A673 (cell line): ENCODE measurements around the gene FASTK. TPM values are rescaled to one million over a fixed set of nuclear protein-coding genes. Genes with fewer than 3 reads are reported as not detected.

ENCODE experiments used
- BruUV-seq: library from RNA; stranded (reverse); fragments of 400-500 nt; replicated peaks from 2 replicates; lab custom pipeline; 2021; lab: Mats Ljungman, UMichigan
- CTCF ChIA-PET: fragments of 300-600 bp; sonication (Branson Sonifier 250); formaldehyde crosslinking; loops from one replicate; lab custom pipeline; 2022; ENCODE audit warnings: antibody characterized with exemption; lab: Charles Lee
- POLR2A ChIA-PET: fragments of 300-600 bp; sonication (Branson Sonifier 250); formaldehyde crosslinking; loops from one replicate; lab custom pipeline; 2022; ENCODE audit warnings: antibody characterized with exemption; ENCODE audit not compliant: low non-redundant PET; lab: Charles Lee
- DNase-seq: peaks from one replicate; pipeline ENCODE4 v3.0.0-alpha.2; 2015; ENCODE audit warnings: low spot score
- H3K27ac ChIP-seq: fragments of 200-600 bp; sonication (generic); 2 replicates; pipeline ENCODE4 v1.5.1; 2016; ENCODE audit warnings: mixed run types, low read depth, mild to moderate bottlenecking, mixed read lengths, antibody characterized with exemption, low read length; ENCODE audit not compliant: poor library complexity, severe bottlenecking
- H3K27me3 ChIP-seq: fragments of 200-600 bp; sonication (generic); replicated peaks from 2 replicates; pipeline ENCODE4 v1.6.1; 2017; ENCODE audit warnings: mixed run types, low read depth, mild to moderate bottlenecking, mixed read lengths, antibody characterized with exemption, low read length; ENCODE audit not compliant: insufficient read depth, poor library complexity
- H3K36me3 ChIP-seq: fragments of 200-600 bp; sonication (generic); 2 replicates; pipeline ENCODE4 v1.6.1; 2016; ENCODE audit warnings: mixed run types, mild to moderate bottlenecking, mixed read lengths, antibody characterized with exemption, low read length; ENCODE audit not compliant: insufficient read depth, poor library complexity, severe bottlenecking
- H3K4me1 ChIP-seq: fragments of 200-600 bp; sonication (generic); 2 replicates; pipeline ENCODE4 v1.6.1; 2017; ENCODE audit warnings: mixed run types, mild to moderate bottlenecking, mixed read lengths, antibody characterized with exemption, low read length; ENCODE audit not compliant: insufficient read depth, poor library complexity, severe bottlenecking
- H3K4me3 ChIP-seq: fragments of 200-600 bp; sonication (generic); 2 replicates; pipeline ENCODE4 v1.5.1; 2016; ENCODE audit warnings: low read depth, mixed run types, mild to moderate bottlenecking, mixed read lengths, low read length; ENCODE audit not compliant: poor library complexity, severe bottlenecking
- H3K9me3 ChIP-seq: fragments of 200-600 bp; sonication (generic); 2 replicates; pipeline ENCODE4 v1.6.1; 2016; ENCODE audit warnings: mixed run types, low read depth, mild to moderate bottlenecking, mixed read lengths, antibody characterized with exemption, low read length; ENCODE audit not compliant: poor library complexity, severe bottlenecking
- CTCF ChIP-seq: fragments of 300-800, 200-600 bp; sonication (generic); conservative IDR thresholded peaks from 2 replicates; pipeline ENCODE4 v1.5.1; 2017; ENCODE audit warnings: low read depth, mild to moderate bottlenecking, antibody characterized with exemption, low read length, moderate library complexity, mixed read lengths
- EZH2 ChIP-seq: fragments of 200-600 bp; sonication (generic); IDR thresholded peaks from 2 replicates; pipeline ENCODE4 v1.6.1; 2017; ENCODE audit warnings: borderline replicate concordance, low read depth, mild to moderate bottlenecking, mixed read lengths, antibody characterized with exemption, low read length; ENCODE audit not compliant: poor library complexity, severe bottlenecking
- intact Hi-C: fragments of 100-400 bp; cut with micrococcal nuclease; formaldehyde crosslinking; loops from one replicate; pipeline ENCODE4 v1.10.0; 2022; ENCODE audit not compliant: unreplicated experiment
- total RNA-seq: library from RNA; stranded (reverse); gene quantifications from 2 replicates; pipeline ENCODE4 v1.2.3, GENCODE V29; 2021

The FASTK gene
- total RNA-seq, 1 experiment from 2014 or later, result 80.5 TPM

DNA sequence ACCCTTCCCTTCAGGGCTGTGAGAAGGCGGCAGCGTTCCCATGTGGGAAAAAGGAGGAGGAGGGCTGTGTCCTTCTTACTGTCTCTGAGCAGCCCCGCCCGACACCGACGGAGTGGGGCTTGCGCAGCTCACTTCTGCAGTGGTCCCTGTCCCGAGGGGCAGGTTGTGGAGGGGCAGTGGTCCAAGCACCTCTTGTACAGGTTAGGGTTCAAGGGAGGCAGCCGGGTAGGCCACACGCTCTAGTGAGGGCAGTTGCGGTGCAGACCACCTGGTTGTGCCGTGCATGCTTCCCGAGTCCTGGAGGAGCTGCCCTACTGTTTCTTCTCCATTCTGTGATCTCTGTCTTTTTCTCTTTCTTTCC, 38.4 kb upstream of the FASTK start:
- TF ChIP-seq EZH2, result no peak
- no peak for TF ChIP-seq CTCF
- CTCF ChIA-PET, result no interaction called here
- Histone ChIP-seq H3K27me3 (no peaks in the 10 kb centered on the region), H3K4me1 (peaks cover 12% of the 10 kb centered on the region), H3K27ac (no peak overlapping the region), H3K9me3 (no peaks in the 10 kb centered on the region), H3K36me3 (peaks cover 34% of the 10 kb centered on the region), H3K4me3 (no peak overlapping the region)
- no TSS peak for BruUV-seq
- POLR2A ChIA-PET, result no interaction called here
- DNase-seq, result no peak
- intact Hi-C loops, result loop anchor here (10.0 kb wide), 1 partner anchor 224 kb away; no protein-coding TSS in a partner anchor

- no peaks in the 10 kb centered on the region for H3K27me3 ChIP-seq
- H3K4me1 ChIP-seq, result peaks cover 18% of the 10 kb centered on the region
- BruUV-seq, result no TSS peak
- TF ChIP-seq CTCF, result no peak
- TF ChIP-seq EZH2, result no peak
- intact Hi-C loops, result loop anchor here (10.0 kb wide), 1 partner anchor 224 kb away; no protein-coding TSS in a partner anchor
- no peak for DNase-seq
- H3K36me3 ChIP-seq, result peaks cover 27% of the 10 kb centered on the region
- ChIA-PET POLR2A (no interaction called here), CTCF (no interaction called here)
- H3K27ac ChIP-seq, result no peak overlapping the region
- H3K9me3 ChIP-seq, result no peaks in the 10 kb centered on the region
- no peak overlapping the region for H3K4me3 ChIP-seq
These were observed 37.8 kb upstream of the FASTK start for GRCh38 chr7:151118108-151119054.

DNA sequence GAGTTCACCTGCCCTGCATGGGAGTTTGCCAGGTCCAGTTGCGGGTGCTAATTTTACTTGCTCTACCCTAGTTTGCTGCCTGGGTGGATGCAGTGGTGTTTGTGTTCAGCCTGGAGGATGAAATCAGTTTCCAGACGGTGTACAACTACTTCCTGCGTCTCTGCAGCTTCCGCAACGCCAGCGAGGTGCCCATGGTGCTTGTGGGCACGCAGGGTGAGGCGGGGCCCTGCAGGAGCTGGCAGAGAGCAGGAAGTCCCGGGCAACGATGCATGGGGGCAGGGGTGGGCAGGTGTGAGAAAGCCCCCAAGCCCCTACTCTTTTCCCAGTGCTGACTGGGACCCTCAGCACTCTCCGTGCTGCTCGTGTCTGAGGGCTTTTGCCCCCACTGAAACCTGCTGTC, 37.0 kb upstream of the FASTK start:
- TF ChIP-seq EZH2, result no peak
- no peak for TF ChIP-seq CTCF
- H3K9me3 ChIP-seq, result no peaks in the 10 kb centered on the region
- H3K36me3 ChIP-seq, result peaks cover 22% of the 10 kb centered on the region
- intact Hi-C loops, result loop anchor here (10.0 kb wide), 1 partner anchor 223 kb away; no protein-coding TSS in a partner anchor
- H3K4me3 ChIP-seq, result no peak overlapping the region
- H3K4me1 ChIP-seq, result peaks cover 22% of the 10 kb centered on the region
- H3K27me3 ChIP-seq, result no peaks in the 10 kb centered on the region
- DNase-seq, result no peak
- no peak overlapping the region for H3K27ac ChIP-seq
- ChIA-PET POLR2A (no interaction called here), CTCF (no interaction called here)
- no TSS peak for BruUV-seq
